ENCODE results near the gene CHD5.

The CHD5 gene

GRCh38 chr1:6148497-6149241 is 31.5 kb downstream of the CHD5 start:
- peaks cover 41% of the 10 kb centered on the region for H3K27me3 ChIP-seq
- H3K4me1 ChIP-seq (ENCODE audit: control insufficient read depth in 1 of 2, insufficient read depth in 1 of 2, low read depth in 1 of 2, low read length in 1 of 2): peaks cover 2 to 4% of the 10 kb centered on the region in 2 experiments
- H3K36me3 ChIP-seq: no peaks in the 10 kb centered on the region
- no peak for TF ChIP-seq CTCF (IDR thresholded peaks at IDR 0.05)
- no peak overlapping the region for H3K27ac ChIP-seq
- no peak overlapping the region for H3K4me3 ChIP-seq (ENCODE audit: low read depth in 1 of 2, low read length in 1 of 2)
- no peaks in the 10 kb centered on the region for H3K9me3 ChIP-seq

GRCh38 chr1:6145864-6146410 is 34.2 kb downstream of the CHD5 start:
- no peak overlapping the region for H3K4me3 ChIP-seq (ENCODE audit: low read depth in 1 of 2, low read length in 1 of 2)
- no peaks in the 10 kb centered on the region for H3K9me3 ChIP-seq
- peaks cover 2 to 4% of the 10 kb centered on the region in 2 experiments for H3K4me1 ChIP-seq (ENCODE audit: control insufficient read depth in 1 of 2, insufficient read depth in 1 of 2, low read depth in 1 of 2, low read length in 1 of 2)
- no peak overlapping the region for H3K27ac ChIP-seq
- H3K36me3 ChIP-seq: no peaks in the 10 kb centered on the region
- peaks cover 34% of the 10 kb centered on the region for H3K27me3 ChIP-seq
- no peak for TF ChIP-seq CTCF (IDR thresholded peaks at IDR 0.05)

GRCh38 chr1:6145396-6145750 is 34.7 kb downstream of the CHD5 start:
- Histone ChIP-seq H3K9me3 (no peaks in the 10 kb centered on the region), H3K36me3 (no peaks in the 10 kb centered on the region), H3K4me3 (ENCODE audit: low read depth in 1 of 2, low read length in 1 of 2) (no peak overlapping the region), H3K4me1 (ENCODE audit: control insufficient read depth in 1 of 2, insufficient read depth in 1 of 2, low read depth in 1 of 2, low read length in 1 of 2) (peaks cover 2 to 4% of the 10 kb centered on the region in 2 experiments), H3K27ac (no peak overlapping the region), H3K27me3 (peaks cover 34% of the 10 kb centered on the region)
- no peak for TF ChIP-seq CTCF (IDR thresholded peaks at IDR 0.05)

- no peak for TF ChIP-seq CTCF (IDR thresholded peaks at IDR 0.05)
- no peaks in the 10 kb centered on the region for H3K36me3 ChIP-seq
Observed at GRCh38 chr1:6144647-6145395, 35.3 kb downstream of the CHD5 start.

GRCh38 chr1:6144175-6144574 is 35.9 kb downstream of the CHD5 start:
- no peak for TF ChIP-seq CTCF (IDR thresholded peaks at IDR 0.05)
- H3K4me3 ChIP-seq (ENCODE audit: low read depth in 1 of 2, low read length in 1 of 2): no peak overlapping the region
- no peaks in the 10 kb centered on the region for H3K9me3 ChIP-seq
- peaks cover 30% of the 10 kb centered on the region for H3K27me3 ChIP-seq
- H3K36me3 ChIP-seq: no peaks in the 10 kb centered on the region
- H3K27ac ChIP-seq: no peak overlapping the region
- peaks cover 2 to 4% of the 10 kb centered on the region in 2 experiments for H3K4me1 ChIP-seq (ENCODE audit: control insufficient read depth in 1 of 2, insufficient read depth in 1 of 2, low read depth in 1 of 2, low read length in 1 of 2)

More at GRCh38 chr1:6144647-6145395, 35.3 kb downstream of the CHD5 start:
- H3K27me3 ChIP-seq: peaks cover 34% of the 10 kb centered on the region
- peaks cover 2 to 4% of the 10 kb centered on the region in 2 experiments for H3K4me1 ChIP-seq (ENCODE audit: control insufficient read depth in 1 of 2, insufficient read depth in 1 of 2, low read depth in 1 of 2, low read length in 1 of 2)
- H3K9me3 ChIP-seq: no peaks in the 10 kb centered on the region
- H3K27ac ChIP-seq: no peak overlapping the region
- H3K4me3 ChIP-seq (ENCODE audit: low read depth in 1 of 2, low read length in 1 of 2): no peak overlapping the region
